GM19455 (cell line): ENCODE data around the gene ANKRD42.

Source experiments
- ATAC-seq: cut with Tn5 transposase; IDR thresholded peaks from one replicate; pipeline ENCODE4 v1.9.1; 2021; ENCODE audit not compliant: unreplicated experiment

Gene ANKRD42

GRCh38 chr11:83193315-83194280 lies at the start of gene ANKRD42:
Gene ANKRD42 (plus strand): TSS chr11:83193712. CDS start chr11:83194671, 959 bp downstream.
- peak; percentile 94 for ATAC-seq

DNA sequence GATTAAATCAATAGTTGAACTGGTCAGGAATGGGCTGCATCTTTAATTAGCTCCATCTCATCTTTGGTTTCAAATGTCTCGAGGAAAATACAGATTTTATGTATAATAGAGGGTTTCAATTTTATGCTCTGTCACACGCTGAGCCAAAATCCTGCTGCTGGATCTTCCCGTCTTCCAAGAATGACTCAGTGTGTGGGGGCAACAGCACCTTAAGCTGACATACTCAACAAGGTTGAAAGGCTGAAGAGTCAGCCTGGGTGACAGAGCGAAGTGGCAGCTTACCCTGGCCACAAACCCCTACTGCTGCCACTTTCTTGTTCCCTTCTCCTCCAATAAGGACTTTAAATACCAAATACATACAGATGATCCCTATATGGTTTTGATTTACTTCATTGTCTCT lies 45.6 kb upstream of the ANKRD42 start:
- no peak for ATAC-seq

- ATAC-seq: no peak
Measured at GRCh38 chr11:83150450-83150849, 43.1 kb upstream of the ANKRD42 start.

DNA sequence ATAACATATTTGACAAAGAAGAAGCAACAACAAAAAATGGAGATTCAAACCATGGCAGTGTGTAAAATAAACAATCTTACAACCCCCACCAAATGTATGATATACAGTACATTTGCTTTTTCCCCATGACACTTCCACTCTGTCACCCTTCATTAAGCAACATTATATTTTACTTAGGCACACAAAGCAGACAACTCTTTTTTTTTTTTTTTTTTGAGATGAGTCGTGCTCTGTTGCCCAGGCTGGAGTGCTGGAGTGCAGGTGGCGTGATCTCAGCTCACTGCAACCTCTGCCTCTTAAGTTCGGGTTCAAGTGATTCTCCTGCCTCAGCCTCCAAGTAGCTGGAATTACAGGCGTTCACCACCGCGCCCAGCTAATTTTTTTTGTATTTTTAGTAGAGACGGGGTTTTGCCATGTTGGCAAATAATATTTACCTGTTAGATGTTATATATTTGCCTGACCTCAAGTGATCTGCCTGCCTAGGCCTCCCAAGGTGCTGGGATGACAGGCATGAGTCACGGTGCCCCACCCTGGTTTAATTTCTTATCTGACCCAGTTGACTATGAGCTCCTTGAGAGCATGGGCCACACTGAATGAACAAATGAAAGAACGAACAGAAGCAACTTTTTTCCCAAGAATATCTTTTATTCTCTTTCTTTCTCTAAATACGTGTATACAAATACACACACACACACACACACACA lies 42.1 kb upstream of the ANKRD42 start:
- no peak for ATAC-seq

DNA sequence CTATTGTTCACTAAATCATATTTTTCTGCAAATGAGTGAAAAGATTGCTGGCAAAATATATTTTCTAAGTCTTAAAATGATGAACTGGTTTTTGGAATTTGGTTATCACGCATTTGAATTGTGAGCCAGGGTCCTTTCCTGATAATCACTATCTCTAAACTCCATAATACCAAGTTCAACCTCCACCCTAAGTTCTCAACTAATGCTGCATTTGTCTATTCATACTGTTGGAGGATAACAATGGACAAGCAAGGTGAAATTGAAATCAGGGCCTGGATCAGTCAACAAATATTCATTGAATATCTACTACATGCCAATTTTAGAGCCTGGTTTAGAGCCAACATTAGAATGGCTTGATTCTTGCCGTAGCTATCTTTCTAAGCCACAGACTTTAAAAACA lies 41.2 kb upstream of the ANKRD42 start:
- ATAC-seq: no peak

DNA sequence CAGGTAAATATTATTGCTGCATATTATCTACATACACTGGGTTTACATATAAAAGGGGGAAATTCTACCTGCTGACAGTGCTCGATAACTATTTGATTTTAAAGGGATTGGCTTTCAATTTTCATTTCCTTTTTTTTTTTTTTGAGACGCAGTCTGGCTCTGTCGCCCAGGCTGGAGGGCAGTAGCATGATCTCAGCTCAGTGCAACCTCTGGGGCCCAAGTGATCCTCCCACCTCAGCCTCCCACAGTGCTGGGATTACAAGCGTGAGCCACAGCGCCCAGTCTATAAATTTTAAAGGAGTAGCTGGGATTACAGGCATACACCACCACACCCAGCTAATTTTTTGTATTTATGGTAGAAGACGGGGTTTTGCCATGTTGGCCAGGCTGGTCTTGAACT lies 39.7 kb upstream of the ANKRD42 start:
- ATAC-seq: no peak

- peak; percentile 95 for ATAC-seq
Measured at GRCh38 chr11:83156144-83156995, 37.1 kb upstream of the ANKRD42 start.

GRCh38 chr11:83156996-83157593 lies 36.4 kb upstream of the ANKRD42 start, which contains the start of gene PCF11:
Gene PCF11 (plus strand): TSS chr11:83157131. CDS start chr11:83157440, 309 bp downstream.
- peak; percentile 9 for ATAC-seq

- no peak for ATAC-seq
Measured at GRCh38 chr11:83157594-83158356, 35.7 kb upstream of the ANKRD42 start.

DNA sequence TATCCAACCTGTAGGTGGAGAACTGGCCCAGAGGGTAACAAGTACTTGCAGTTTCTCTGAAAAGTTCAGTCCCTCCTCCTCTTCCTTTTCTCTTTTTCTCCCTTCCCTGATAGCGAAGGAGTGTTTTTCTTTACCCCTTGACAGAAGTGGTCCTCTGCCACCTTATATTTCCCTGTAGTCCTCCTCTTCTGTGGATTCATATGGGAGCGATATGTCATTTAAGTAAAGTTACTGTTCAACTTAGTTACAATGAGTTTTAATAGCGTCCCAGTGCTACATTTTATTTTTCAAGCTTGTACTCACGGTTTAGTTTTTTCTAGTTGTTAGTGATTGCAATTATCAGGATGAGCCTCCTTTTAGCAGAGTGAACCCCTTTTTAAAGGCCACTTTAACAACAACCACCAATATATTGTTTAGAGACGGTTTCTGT lies 35.1 kb upstream of the ANKRD42 start:
- no peak for ATAC-seq

GRCh38 chr11:83158965-83159901 lies 34.3 kb upstream of the ANKRD42 start:
- ATAC-seq: no peak

GRCh38 chr11:83159902-83160865 lies 33.3 kb upstream of the ANKRD42 start:
- no peak for ATAC-seq

GRCh38 chr11:83161610-83162199 lies 31.8 kb upstream of the ANKRD42 start:
- ATAC-seq: no peak

- ATAC-seq: no peak
Measured at GRCh38 chr11:83162377-83162776, 31.1 kb upstream of the ANKRD42 start.

DNA sequence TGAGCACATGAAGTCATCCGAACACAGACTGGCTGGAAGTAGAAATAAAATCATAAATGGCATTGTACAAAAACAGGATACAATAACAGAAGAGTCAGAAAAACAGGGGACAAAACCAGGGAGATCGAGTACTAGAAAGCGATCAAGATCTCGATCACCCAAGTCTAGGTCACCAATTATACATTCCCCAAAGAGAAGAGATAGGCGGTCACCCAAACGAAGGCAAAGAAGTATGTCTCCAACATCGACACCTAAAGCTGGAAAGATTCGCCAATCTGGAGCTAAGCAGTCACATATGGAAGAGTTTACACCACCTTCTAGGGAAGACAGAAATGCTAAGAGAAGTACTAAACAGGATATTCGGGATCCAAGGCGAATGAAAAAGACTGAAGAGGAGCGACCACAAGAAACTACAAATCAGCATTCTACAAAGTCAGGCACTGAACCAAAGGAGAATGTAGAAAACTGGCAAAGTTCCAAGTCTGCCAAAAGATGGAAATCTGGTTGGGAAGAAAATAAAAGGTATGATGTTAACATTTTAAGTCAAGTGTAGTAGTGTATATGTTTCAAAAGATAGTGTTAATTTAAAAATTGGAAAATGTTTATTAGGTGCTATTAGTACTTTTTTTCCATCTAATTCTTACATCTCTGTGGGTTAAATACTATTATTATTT lies 27.2 kb upstream of the ANKRD42 start:
- no peak for ATAC-seq

GRCh38 chr11:83168756-83169155 lies 24.8 kb upstream of the ANKRD42 start:
- ATAC-seq: no peak

DNA sequence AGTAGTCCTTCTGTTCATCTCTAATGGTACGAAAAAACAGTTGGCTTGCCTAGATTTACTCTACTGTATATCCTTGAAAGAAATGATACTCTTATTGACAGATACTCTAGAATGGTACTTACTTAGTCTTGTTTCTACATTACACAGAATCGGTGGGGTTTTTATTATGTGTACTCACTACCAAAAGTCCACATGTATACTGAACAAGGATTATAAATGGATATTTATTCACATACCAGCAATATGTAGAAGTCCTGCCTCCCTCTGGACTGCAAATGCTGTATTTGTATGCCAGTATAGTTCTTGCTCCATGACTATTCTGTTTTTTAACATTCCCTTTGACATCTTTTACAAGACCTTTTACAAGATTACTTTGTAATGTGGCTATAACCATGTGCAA lies 22.6 kb upstream of the ANKRD42 start:
- ATAC-seq: no peak
